ENCODE results near the gene CKAP4.

DNA sequence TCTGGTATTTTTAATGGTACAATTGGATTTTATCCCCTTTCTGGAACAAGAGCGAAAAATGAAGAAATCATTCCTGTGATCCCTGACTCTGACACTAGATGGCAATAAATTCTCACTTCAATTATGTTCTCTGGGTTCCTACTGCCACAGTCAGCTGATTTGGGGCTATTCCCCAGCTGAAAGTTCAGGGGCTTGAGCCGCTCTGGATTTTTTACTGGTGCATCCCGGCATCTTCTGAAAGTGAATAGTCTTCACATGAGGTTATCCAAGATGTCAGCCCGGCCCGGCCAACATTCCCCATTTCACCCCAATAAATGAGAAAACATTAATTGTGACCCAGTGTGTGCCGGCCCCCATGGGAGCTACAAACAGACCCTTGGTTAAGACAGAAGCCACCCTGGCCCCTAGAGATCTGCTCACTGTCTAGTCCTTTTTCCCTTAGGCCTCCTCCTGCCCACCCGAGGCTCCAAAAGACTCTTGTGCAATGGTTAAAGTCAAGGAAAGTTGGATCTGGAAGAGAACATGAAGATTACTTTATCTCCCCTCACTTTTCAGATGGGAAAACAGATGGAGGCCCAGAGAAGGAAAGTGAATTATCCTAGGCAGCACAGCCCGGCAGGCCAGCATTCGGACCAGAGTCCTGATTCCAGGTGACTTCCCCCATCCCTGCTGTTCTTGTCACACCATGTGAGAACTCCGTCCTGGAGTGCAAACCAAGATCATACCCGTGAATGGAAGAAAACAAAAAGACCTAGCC is 20.8 kb downstream of the CKAP4 start:
- TF ChIP-seq CTCF (IDR thresholded peaks at IDR 0.05): peak; percentile 84
- no peak for TF ChIP-seq ZFX (IDR thresholded peaks at IDR 0.05; ENCODE audit: borderline replicate concordance)

Measured in 22Rv1 (cell line).